DLD1 (cell line): ENCODE data around the gene MERTK.

Source experiments
- in situ Hi-C: cut with HindIII; loops from 2 replicates; pipeline ENCODE4 v1.10.0; 2017; ENCODE audit warnings: low sequenced_read_pairs

Gene MERTK

DNA sequence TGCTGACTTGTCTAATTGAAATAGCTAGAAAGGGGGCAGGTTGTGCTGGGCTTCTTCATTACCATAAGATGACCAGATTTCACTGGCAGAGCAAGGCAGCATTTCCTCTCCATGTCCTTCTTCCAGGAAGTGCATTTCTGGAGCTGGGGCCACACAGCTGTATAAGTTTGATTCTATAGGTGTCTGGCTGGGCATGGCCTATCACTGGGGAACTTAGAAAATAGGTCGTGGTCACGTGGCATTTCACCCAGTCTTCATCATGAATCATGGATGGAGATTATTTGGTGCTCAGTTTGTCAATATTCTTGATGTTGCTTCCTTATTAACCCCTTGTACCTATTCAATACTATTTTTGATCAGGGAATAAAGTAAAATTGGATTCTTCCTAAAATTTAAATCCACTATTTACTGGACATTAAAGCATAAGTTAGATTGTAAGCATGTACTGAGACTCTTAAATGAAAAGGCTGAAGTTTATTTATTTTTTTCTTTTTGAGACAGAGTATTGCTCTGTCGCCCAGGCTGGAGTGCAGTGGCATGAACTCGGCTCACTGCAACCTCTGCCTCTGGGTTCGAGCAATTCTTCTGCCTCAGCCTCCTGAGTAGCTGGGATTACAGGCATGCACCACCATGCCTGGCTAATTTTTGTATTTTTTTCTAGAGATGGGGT, 107.1 kb downstream of the MERTK start:
- in situ Hi-C loops, result no loop called here

GRCh38 chr2:112006076-112006410, 107.6 kb downstream of the MERTK start:
- in situ Hi-C loops, result no loop called here

GRCh38 chr2:112007493-112007892, 109.1 kb downstream of the MERTK start:
- in situ Hi-C loops, result no loop called here

DNA sequence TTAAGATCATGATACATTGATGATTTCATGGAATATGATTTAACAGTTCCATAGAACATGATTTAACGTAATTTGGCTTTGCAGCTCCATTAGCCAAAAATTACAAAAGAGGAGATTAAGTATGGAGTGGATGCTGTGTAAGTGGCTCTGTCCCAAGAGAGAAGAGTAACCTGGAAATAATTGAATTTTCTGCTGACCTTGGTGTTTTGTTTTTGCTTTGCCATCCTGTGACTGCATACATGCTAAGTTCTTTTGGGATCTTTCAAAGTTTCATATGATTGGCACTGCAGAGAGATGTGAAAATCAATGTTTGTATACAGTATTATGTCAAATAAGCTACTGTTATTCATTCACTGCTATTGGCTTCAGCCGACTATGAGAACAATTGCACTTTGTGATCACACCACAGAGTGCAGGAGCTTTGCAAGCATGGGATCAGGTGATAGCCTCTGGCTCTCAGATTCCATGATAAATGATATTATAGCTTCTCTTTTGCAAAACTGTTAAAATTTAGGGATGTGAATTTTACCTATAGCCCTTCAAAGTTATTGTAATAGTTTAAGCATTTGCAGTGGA, 110.6 kb downstream of the MERTK start:
- in situ Hi-C loops, result no loop called here

DNA sequence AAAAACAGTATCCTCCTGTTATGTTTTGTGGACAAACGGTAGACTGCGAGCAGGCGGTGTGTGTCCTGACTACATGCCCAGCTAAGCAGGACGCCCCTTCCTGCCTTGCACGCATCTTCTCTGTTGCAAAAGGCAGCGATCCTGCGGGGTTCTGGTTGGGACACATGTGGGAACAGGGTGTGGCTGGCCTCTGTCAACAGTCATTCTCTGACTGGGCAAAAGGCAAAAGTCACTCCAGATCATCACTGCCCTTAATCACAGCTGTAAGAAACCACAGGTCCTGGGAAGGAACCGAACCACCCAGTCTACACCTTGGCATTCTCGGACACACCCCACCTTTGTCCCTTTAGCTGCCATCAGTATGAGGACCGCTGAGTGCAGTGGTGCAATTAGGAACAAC, 112.3 kb downstream of the MERTK start:
- in situ Hi-C loops, result no loop called here

DNA sequence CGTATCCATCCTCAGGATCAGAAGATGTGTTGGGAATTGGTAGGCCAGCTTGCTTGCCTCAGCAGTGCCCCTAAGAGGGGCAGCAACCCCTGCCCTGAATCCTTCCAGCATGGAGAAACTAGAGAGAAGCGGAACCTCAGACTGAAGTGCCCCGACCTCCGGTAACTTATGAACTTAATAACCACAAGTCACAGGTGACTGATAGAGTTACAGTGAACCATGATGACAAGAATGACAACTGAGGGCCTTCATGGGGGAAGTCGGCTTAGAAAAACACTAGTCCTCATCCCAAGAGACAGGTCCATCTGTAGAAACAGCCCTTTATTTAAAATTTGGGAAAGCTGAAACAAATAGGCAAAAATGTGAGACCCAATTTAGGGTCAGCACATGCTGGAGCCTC, 114.1 kb downstream of the MERTK start:
- in situ Hi-C loops, result no loop called here

GRCh38 chr2:112018846-112019245, 120.4 kb downstream of the MERTK start:
- in situ Hi-C loops, result no loop called here

- in situ Hi-C loops, result no loop called here
Measured at GRCh38 chr2:112019569-112019982, 121.2 kb downstream of the MERTK start.

DNA sequence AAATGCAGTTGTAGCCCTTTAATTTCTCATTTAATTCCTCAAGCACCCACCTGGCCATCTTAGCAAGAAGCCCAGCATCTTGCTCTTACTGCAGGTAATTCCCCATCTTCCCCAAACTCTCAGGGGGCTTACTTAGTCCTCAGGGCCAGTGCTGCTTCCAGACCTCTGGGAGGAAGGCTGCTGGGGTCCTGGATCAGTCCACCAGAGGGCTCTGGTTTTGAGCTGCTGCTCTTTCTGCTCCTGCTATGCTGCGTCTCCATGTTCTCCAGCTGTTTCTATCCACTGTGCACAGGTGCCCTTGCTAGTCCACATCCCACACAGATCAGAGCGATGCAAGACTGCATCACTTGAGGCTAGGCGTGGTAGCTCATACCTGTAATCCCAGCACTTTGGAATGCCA, 122.2 kb downstream of the MERTK start:
- in situ Hi-C loops, result no loop called here

GRCh38 chr2:112021290-112021689, 122.9 kb downstream of the MERTK start:
- in situ Hi-C loops, result no loop called here

DNA sequence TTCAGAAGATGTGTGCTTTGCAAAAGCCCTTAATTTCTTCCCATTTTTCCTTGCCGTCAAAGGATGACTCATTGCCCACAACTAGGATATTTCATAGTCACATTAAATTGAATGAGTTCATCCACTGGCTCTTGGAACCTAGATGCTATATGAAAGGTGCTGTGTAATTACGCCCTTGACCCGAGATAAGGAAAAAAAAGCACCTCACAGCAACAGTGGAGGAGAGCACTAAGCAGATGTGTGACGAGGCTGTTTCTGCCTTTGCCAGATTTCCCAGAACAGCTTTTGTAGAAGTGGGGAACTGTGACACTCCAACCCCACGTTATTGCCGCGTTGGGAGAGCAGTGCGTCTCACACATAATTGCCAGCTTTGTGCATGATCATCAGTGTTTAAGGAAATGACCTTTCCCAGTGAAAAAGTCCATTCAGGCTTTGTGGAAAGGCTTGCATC, 123.4 kb downstream of the MERTK start:
- in situ Hi-C loops, result no loop called here

- in situ Hi-C loops, result no loop called here
Measured at GRCh38 chr2:112023707-112024106, 125.3 kb downstream of the MERTK start.

DNA sequence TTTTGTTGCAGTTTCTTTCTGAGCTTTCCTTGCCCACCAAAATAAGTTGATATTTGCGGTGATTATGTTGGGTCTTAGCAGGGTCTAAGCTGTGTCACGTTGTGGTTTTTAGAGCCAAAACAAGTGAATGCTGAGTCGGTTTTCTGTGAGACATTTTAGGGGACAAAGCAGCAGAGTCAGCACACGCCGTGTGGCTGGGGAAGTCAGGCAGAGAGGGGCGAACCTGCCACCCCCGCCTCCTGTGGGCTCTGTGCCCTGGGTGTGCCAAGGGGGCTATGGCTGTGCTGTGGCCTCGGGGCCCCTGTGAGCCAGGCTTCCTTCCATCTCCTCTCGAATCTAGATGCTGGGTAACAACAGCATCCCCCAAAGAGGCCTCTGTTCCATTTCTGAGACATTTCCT, 125.8 kb downstream of the MERTK start:
- in situ Hi-C loops, result no loop called here

DNA sequence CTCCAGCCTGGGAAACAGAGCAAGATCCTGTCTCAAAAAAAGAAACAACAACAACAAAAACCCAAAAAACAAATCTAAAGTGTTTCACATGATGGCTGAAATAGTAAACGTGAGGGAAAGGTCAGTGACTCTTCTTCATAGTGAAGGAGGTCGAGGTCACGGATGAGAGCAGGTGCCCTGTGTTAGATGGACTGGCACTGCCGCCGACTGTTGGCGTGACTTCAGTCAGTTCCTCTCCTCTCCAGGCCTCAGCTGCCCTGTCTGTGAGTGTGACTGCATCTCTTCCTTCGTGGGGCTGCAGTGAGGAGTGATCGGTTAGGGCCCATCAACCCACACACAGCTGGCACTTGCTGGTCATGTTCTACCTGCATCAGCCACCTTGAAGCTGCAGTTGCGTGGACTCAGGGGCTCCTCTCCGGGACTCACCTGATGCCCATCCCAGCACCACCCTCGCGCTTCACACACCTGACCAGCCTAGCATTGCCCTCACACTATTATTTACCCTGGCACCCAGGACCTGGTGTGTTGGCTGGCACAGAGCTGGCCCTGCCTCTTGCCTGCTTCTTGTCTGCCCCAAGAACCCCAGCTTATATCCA, 126.6 kb downstream of the MERTK start:
- in situ Hi-C loops, result no loop called here

GRCh38 chr2:112026509-112026908, 128.1 kb downstream of the MERTK start:
- in situ Hi-C loops, result no loop called here

DNA sequence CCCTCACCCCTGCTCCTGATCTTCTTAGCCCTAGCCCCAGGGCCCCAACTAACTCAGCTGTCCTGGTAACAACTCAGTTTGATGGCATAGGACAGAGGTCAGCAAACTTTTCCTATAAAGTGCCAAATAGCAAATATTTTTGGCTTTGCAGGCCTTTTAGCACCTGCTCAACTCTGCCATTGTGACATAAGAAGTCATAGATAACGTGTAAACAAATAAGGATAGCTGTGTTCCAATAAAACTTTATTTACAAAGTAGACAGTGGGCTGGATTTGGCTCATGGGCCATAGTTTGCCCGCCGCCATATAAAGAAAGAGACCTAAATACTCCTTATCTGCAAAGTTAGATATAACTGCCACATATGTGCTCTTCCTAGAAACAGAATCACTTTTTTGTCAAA, 129.4 kb downstream of the MERTK start:
- in situ Hi-C loops, result no loop called here

DNA sequence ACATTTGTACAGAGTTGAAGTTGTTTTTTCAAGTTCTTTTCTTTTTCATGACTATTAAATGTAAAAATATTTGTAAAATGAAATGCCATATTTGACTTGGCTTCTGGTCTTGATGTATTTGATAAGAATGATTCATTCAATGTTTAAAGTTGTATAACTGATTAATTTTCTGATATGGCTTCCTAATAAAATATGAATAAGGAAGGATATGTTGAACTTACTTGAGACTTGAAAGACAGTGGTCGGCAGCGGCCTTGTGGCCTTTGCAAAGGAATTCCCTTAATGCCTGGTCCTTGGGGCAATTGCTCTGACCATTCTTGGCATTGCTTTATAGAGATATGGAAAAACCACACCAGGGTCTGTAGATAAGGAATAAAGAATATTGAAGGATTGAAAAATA, 130.8 kb downstream of the MERTK start:
- in situ Hi-C loops, result no loop called here

DNA sequence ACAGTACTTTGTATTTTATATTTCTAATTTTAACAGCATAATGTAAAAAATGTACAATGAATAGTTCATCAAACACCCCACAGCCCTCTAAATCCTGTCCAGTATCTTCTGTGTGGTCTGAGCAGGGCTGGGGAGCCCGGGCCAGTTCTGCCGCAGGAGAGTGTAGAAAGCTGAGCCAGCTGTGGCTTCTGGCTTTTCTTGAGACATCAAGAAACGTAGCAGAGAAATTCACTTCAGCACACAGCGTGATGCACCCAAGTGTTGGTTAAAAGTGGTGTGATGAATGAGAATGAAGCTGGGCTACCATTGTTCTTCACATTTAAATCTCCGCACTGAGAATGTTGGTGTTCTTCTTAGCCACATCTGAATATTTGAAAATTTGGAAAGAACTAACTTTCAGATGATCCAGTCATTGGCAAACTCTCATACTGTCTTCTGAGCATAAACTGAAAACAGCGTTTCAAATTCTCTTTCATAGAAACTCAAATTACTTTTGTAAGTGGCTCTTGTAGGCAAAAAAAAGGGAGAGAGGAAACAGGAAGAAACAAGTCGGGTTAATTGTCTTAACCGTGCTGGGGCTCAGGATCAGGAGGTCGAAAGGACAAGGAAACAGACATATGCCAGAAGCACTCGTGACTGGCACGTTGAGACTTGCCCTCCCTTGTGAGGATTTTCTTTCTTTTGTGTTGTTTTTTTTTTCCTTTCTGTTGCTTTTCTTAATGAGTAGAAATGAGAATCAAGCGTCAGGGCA, 133.2 kb downstream of the MERTK start:
- in situ Hi-C loops, result no loop called here

- in situ Hi-C loops, result no loop called here
Measured at GRCh38 chr2:112032224-112032586, 133.8 kb downstream of the MERTK start.

DNA sequence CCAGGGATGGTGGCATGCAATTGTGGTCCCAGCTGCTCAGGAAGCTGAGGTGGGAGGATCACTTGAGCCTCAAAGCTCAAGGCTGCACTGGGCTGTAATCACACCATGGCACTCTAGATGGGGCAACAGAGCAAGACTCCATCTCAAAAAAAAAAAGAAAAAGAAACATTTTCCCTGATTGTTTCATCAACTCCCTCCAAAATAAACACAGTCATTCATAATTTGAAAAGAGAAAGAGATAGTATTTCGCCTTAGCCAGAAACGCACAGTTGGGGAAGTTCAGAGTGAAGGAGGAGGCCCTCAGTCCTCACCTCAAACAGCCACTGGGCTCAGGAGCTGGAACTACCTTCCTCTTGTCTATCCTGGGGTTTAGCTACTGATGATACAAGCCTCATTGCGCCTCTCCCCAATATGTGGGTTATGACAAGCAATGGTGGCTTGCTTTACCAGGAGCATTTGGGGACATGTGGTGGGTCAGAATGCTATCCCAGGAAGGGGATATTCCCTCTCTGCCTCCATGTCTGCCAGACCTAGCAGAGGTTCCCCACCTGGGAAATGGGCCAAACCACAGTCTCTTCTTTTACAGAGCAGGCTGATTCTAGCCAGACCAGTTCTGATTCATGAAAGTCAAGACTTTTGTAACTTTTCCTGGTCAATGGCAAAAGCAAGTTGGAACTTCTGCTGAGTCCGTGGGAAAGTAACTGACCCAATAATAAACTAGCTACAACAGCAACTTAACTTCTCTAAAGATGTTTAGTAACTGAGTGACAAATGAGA, 134.5 kb downstream of the MERTK start:
- in situ Hi-C loops, result no loop called here

- in situ Hi-C loops, result no loop called here
Measured at GRCh38 chr2:112033600-112033999, 135.2 kb downstream of the MERTK start.
